Measurements from ENCODE around the gene PRR16.
A peak's percentile ranks its signal among the peaks of the same experiment; 100 is the strongest.
"Not testable (repeated sequence)": the region's sequence is repeated elsewhere in the genome, so short reads cannot be mapped to it uniquely, and the experiment has no call there.

Gene PRR16

GRCh38 chr5:120463991-120464626 lies at the start of gene PRR16:
TSS of gene PRR16 (plus strand) at chr5:120464300.
- DNase-seq (ENCODE audit: low spot score) = peak; percentile 75

GRCh38 chr5:120415985-120416384 lies 48.1 kb upstream of the PRR16 start:
- no peak for DNase-seq (ENCODE audit: low spot score)

GRCh38 chr5:120419127-120419526 lies 45.0 kb upstream of the PRR16 start:
- DNase-seq (ENCODE audit: low spot score) = no peak

- DNase-seq (ENCODE audit: low spot score) = not testable (repeated sequence)
Observed at GRCh38 chr5:120426633-120427275, 37.3 kb upstream of the PRR16 start.

GRCh38 chr5:120430572-120430971 lies 33.5 kb upstream of the PRR16 start:
- DNase-seq (ENCODE audit: low spot score) = no peak

- no peak for DNase-seq (ENCODE audit: low spot score)
Observed at GRCh38 chr5:120432861-120433260, 31.2 kb upstream of the PRR16 start.

GRCh38 chr5:120435129-120435528 lies 29.0 kb upstream of the PRR16 start:
- no peak for DNase-seq (ENCODE audit: low spot score)

GRCh38 chr5:120436996-120437395 lies 27.1 kb upstream of the PRR16 start:
- no peak for DNase-seq (ENCODE audit: low spot score)

- no peak for DNase-seq (ENCODE audit: low spot score)
Observed at GRCh38 chr5:120442694-120443093, 21.4 kb upstream of the PRR16 start.

GRCh38 chr5:120443607-120444006 lies 20.5 kb upstream of the PRR16 start:
- DNase-seq (ENCODE audit: low spot score) = no peak

- no peak for DNase-seq (ENCODE audit: low spot score)
Observed at GRCh38 chr5:120446068-120446492, 18.0 kb upstream of the PRR16 start.

GRCh38 chr5:120446901-120447300 lies 17.2 kb upstream of the PRR16 start:
- DNase-seq (ENCODE audit: low spot score) = no peak

GRCh38 chr5:120447706-120448239 lies 16.3 kb upstream of the PRR16 start:
- DNase-seq (ENCODE audit: low spot score) = no peak

- DNase-seq (ENCODE audit: low spot score) = no peak
Observed at GRCh38 chr5:120449501-120449900, 14.6 kb upstream of the PRR16 start.

GRCh38 chr5:120450910-120451309 lies 13.2 kb upstream of the PRR16 start:
- no peak for DNase-seq (ENCODE audit: low spot score)

- DNase-seq (ENCODE audit: low spot score) = no peak
Observed at GRCh38 chr5:120451445-120451844, 12.7 kb upstream of the PRR16 start.

- no peak for DNase-seq (ENCODE audit: low spot score)
Observed at GRCh38 chr5:120452471-120452870, 11.6 kb upstream of the PRR16 start.

- no peak for DNase-seq (ENCODE audit: low spot score)
Observed at GRCh38 chr5:120454094-120454798, 9.9 kb upstream of the PRR16 start.

- DNase-seq (ENCODE audit: low spot score) = no peak
Observed at GRCh38 chr5:120456006-120456405, 8.1 kb upstream of the PRR16 start.

GRCh38 chr5:120457839-120458507 lies 6.1 kb upstream of the PRR16 start:
- peak; percentile 55 for DNase-seq (ENCODE audit: low spot score)

GRCh38 chr5:120458508-120458847 lies 5.6 kb upstream of the PRR16 start:
- not testable (repeated sequence) for DNase-seq (ENCODE audit: low spot score)

- no peak for DNase-seq (ENCODE audit: low spot score)
Observed at GRCh38 chr5:120461251-120461650, 2.8 kb upstream of the PRR16 start.
